ENCODE results near the gene ANKMY1.

GRCh38 chr2:240598311-240598911, 40.6 kb upstream of the ANKMY1 start:
- TF ChIP-seq, protein P1, sequence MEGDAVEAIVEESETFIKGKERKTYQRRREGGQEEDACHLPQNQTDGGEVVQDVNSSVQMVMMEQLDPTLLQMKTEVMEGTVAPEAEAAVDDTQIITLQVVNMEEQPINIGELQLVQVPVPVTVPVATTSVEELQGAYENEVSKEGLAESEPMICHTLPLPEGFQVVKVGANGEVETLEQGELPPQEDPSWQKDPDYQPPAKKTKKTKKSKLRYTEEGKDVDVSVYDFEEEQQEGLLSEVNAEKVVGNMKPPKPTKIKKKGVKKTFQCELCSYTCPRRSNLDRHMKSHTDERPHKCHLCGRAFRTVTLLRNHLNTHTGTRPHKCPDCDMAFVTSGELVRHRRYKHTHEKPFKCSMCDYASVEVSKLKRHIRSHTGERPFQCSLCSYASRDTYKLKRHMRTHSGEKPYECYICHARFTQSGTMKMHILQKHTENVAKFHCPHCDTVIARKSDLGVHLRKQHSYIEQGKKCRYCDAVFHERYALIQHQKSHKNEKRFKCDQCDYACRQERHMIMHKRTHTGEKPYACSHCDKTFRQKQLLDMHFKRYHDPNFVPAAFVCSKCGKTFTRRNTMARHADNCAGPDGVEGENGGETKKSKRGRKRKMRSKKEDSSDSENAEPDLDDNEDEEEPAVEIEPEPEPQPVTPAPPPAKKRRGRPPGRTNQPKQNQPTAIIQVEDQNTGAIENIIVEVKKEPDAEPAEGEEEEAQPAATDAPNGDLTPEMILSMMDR (IDR thresholded peaks at IDR 0.05; ENCODE audit: low read depth, low read length): no peak
- no peak for TF ChIP-seq EZH2phosphoT487 (IDR thresholded peaks at IDR 0.05; ENCODE audit: low read depth)

Data from OCI-LY3 (cell line).